IPS DF 6.9 (cell line): ENCODE results near the gene SORCS2.

Source experiments
- DNase-seq: peaks from one replicate; pipeline ENCODE4 v3.0.0-alpha.2; 2013; ENCODE audit warnings: low read depth, low spot score
- H3K27ac ChIP-seq: one replicate; pipeline ENCODE4 v1.5.1; 2013; ENCODE audit warnings: low read length, control low read depth
- H3K27me3 ChIP-seq: 2 replicates; pipeline ENCODE4 v1.6.1; 2013; ENCODE audit warnings: mild to moderate bottlenecking, low read length; ENCODE audit not compliant: control insufficient read depth, insufficient read depth
- H3K36me3 ChIP-seq: 2 replicates; pipeline ENCODE4 v1.6.1; 2013; ENCODE audit warnings: low read length; ENCODE audit not compliant: control insufficient read depth, insufficient read depth
- H3K4me1 ChIP-seq: 2 replicates; pipeline ENCODE4 v1.6.1; 2013; ENCODE audit warnings: low read length; ENCODE audit not compliant: control insufficient read depth, insufficient read depth
- H3K4me3 ChIP-seq: 2 replicates; pipeline ENCODE4 v1.5.1; 2013; ENCODE audit warnings: mild to moderate bottlenecking, low read length
- H3K9me3 ChIP-seq: 2 replicates; pipeline ENCODE4 v1.6.1; 2013; ENCODE audit warnings: low read length, inconsistent platforms; ENCODE audit not compliant: control insufficient read depth, insufficient read depth
- WGBS: extraction: QIAGEN DNeasy Blood & Tissue Kit; methylation state at CpG from one replicate; pipeline ENCODE4 v1.1.7; 2013; ENCODE audit warnings: mixed read lengths, missing lambda C conversion rate; ENCODE audit not compliant: insufficient read length, insufficient coverage; 5-methylcytosine and 5-hydroxymethylcytosine counted together

Gene SORCS2

DNA sequence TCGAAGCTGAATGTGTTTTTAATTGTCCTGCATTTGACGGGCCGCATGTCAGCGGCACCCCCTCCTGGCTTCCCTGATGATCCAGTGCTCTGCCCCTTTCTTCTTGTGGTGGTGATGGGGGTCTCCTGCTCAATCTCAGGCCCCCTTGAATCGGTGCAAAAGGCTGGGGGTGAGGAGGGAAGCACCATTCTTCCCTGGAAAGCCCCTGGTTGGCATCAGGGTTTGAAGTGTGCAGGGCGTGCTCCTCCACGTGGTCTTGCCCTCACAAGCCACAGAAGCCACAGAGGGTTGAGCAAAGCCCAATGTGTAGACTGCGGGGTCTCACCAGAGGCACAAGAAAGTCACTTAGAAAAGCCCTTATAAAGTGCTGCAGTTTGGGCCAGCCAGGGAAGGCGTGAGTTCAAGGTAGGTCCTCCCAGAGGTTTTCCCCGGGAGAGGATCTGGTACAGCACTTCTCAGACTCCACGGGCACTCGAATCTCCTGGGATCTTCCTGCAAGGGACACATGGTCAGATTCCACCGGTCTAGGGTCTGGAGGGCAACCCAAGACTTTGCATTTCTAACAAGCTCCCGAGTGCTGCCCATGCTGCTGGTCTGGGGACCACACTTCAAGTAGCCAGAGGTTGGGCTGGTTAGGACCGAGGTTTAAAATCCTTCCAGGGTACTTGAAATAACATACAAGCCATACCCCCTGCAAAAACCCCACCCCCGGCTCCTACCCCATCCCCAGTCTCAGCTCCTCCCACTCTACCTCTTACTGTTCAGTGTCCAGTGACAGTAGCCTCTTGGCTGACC, 207.3 kb downstream of the SORCS2 start:
- WGBS: no CpG with 5 or more reads among the region's 16 CpGs
- H3K36me3 ChIP-seq: no peaks in the 10 kb centered on the region
- H3K4me3 ChIP-seq: no peak overlapping the region
- H3K27ac ChIP-seq: no peak overlapping the region
- no peaks in the 10 kb centered on the region for H3K27me3 ChIP-seq
- no peaks in the 10 kb centered on the region for H3K4me1 ChIP-seq
- no peak for DNase-seq
- H3K9me3 ChIP-seq: no peaks in the 10 kb centered on the region

DNA sequence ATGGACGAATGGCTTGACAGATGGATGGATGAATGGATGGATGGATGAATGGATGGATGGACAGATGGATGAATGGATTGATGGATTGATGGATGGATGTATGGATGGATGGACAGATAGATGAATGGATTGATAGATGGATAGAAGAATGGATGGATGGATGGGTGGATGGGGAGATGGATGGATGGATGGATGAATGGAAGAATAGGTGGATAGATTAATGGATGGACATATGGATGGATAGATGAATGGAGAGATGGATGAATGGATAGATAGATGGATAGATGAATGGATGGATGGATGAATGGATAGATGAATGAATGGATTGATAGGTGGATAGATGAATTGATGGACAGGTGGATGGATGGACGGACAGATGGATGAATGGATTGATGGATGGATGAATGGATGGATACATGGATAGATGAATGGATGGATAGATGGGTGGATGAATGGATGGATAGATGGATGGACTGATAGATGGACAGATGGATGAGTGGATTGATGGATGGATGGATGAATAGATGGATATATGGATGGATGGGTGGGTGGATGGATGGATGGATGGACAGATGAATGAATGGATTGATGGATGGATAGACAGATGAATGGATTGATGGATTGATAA, 208.4 kb downstream of the SORCS2 start:
- Histone ChIP-seq H3K4me3 (no peak overlapping the region), H3K9me3 (no peaks in the 10 kb centered on the region), H3K27me3 (no peaks in the 10 kb centered on the region), H3K4me1 (no peaks in the 10 kb centered on the region), H3K27ac (no peak overlapping the region), H3K36me3 (no peaks in the 10 kb centered on the region)
- DNase-seq: no peak
- WGBS: no CpG with 5 or more reads among the region's 2 CpGs

DNA sequence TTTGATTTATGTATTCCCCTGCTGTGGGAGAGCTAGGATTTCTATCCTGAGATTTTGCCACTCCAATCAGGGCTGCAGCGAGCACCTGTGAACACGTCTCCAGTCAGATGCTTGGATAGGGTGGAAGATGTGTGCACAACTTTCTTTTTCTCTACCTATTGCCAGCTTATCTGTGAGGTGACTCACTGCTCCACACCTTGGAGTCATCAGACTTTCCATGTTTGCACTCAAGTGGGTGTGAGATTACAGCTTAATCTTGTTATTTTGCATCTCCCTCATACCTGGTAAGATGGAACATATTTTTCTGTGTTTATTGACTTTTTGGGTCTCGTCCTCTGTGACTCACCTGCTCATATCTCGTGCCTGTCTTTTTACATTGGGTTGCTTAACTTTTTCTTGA, 210.2 kb downstream of the SORCS2 start:
- Histone ChIP-seq H3K4me3 (no peak overlapping the region), H3K27me3 (no peaks in the 10 kb centered on the region), H3K36me3 (no peaks in the 10 kb centered on the region), H3K4me1 (no peaks in the 10 kb centered on the region), H3K9me3 (no peaks in the 10 kb centered on the region), H3K27ac (no peak overlapping the region)
- DNase-seq: no peak
- WGBS: no CpG with 5 or more reads among the region's 4 CpGs

DNA sequence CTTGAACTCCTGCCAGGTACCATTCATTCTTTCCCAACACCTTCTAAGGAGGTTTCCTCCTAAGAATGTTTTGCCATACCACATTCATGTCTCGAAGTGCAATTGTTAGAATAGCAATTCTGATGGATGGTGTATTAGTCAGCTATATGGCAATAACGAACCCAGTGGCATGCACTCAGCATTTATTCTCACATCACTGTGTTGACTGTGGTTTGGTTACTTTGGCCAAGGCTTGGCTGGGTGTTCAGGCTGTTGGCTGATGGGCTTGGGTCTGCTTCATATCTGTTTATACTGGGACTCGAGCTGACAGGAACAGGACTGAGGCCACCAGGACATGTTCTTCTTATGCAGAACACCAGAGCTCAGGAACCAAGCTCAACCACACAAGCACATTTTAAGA, 210.7 kb downstream of the SORCS2 start:
- Histone ChIP-seq H3K36me3 (no peaks in the 10 kb centered on the region), H3K9me3 (no peaks in the 10 kb centered on the region), H3K27me3 (no peaks in the 10 kb centered on the region), H3K27ac (no peak overlapping the region), H3K4me3 (no peak overlapping the region), H3K4me1 (no peaks in the 10 kb centered on the region)
- DNase-seq: no peak
- WGBS: no CpG with 5 or more reads among the region's 3 CpGs

DNA sequence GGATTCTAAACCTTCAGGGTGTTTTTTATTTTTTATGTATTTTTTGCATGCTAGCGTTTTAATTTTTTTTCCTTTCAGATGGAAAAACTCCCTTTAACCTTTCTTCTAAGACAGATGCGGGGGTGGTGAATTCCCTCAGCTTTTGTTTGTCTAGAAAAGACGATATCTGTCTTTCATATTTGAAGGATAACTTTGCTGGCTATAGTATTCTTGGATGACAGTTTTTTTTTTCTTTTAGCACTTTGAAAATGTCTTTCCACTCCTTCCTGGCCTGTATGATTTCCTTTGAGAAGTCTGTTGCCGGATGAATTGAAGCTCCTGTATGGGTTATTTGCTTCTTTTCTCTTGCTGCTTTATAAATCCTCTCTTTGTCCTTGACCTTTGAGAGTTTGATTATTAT, 215.8 kb downstream of the SORCS2 start:
- Histone ChIP-seq H3K27me3 (peaks cover 9% of the 10 kb centered on the region), H3K9me3 (no peaks in the 10 kb centered on the region), H3K36me3 (no peaks in the 10 kb centered on the region), H3K4me3 (no peak overlapping the region), H3K27ac (no peak overlapping the region), H3K4me1 (no peaks in the 10 kb centered on the region)
- DNase-seq: no peak
- WGBS: no CpG with 5 or more reads among the region's 4 CpGs

DNA sequence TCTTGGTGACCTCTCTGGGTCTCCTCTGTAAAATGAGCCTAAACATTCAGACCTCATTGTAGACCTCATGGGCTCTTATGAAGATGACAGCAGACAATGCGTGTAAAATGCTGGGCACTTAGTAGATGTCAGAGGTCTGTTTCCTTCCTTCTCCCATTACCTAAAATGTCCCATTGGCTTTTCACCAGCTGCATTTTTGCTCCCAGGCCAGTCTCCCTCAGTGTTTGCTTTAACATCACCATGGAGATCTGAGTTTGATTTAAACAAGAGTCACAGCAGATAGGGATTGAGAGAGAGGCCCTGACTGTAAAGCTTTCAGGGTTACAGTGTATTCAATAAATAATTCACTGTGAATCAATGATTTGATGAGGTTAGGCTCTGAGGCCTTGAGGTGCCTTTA, 218.1 kb downstream of the SORCS2 start:
- no peak overlapping the region for H3K4me3 ChIP-seq
- 0 out of 2 replicates have a peak, but pooled peaks cover 2% of the 10 kb centered on the region for H3K4me1 ChIP-seq
- no peak for DNase-seq
- WGBS: no CpG with 5 or more reads among the region's 1 CpG
- H3K27me3 ChIP-seq: peaks cover 19% of the 10 kb centered on the region
- no peak overlapping the region for H3K27ac ChIP-seq
- H3K9me3 ChIP-seq: no peaks in the 10 kb centered on the region
- H3K36me3 ChIP-seq: no peaks in the 10 kb centered on the region

DNA sequence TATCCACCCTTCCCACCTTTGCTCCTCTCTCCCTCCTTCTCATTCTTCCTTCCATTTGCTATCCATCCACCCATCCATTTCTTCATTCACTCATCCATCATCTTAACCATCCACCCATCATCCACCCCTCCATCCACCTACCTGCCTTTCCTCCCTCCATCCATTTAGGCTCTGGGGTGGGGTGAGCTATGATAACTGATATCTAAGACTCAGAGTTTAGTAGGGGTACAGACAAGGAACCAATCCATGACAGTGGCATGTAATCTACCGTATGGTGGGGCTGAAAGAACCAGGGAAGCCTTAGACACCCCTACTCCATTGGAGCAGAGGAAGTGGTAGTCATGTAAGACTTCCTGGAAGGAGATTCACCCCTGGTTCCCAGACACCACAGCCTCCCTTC, 219.2 kb downstream of the SORCS2 start:
- no peak overlapping the region for H3K4me3 ChIP-seq
- no peak overlapping the region for H3K27ac ChIP-seq
- H3K27me3 ChIP-seq: peaks cover 24% of the 10 kb centered on the region

DNA sequence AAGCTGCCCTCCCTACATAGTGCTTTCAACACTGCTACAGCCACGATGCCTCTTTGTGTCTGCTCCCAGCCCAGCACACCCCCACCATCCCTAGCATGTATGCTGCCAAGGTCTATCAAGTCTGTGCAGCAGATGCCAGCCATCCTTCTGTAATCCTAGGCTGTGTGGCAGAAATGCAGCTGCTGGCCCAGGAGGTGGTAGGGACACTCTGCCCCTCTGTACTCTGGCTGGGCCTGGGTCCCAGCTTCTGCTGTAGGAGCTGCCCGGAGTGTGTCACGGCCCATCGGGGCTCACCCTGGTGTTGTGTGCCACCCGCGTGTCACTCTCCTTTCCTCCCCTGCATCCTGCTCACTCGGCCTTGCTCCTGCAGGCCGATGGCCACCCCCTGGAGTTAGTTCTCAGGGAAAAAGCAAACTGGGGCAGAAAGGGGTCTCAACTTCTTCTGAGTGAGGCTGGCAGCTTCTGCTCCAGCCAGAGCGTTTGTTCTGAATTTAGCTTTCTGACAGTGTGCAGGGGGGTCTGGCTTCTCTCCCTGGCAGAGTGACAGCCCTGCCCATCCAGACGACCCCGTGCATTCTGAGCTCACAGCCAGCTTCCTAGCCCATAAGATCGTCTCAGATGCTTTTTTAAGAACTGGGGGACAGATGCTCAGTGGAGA, 219.7 kb downstream of the SORCS2 start:
- H3K4me3 ChIP-seq: no peak overlapping the region
- DNase-seq: no peak
- H3K27ac ChIP-seq: no peak overlapping the region
- H3K27me3 ChIP-seq: peaks cover 24% of the 10 kb centered on the region
- 0 out of 2 replicates have a peak, but pooled peaks cover 2% of the 10 kb centered on the region for H3K4me1 ChIP-seq
- H3K9me3 ChIP-seq: no peaks in the 10 kb centered on the region
- no CpG with 5 or more reads among the region's 12 CpGs for WGBS
- no peaks in the 10 kb centered on the region for H3K36me3 ChIP-seq

More for the DNA sequence above, 219.2 kb downstream of the SORCS2 start:
- H3K4me1 ChIP-seq: 0 out of 2 replicates have a peak, but pooled peaks cover 2% of the 10 kb centered on the region
- no peaks in the 10 kb centered on the region for H3K9me3 ChIP-seq
- H3K36me3 ChIP-seq: no peaks in the 10 kb centered on the region
- WGBS: no CpG with 5 or more reads among the region's 1 CpG
- no peak for DNase-seq

DNA sequence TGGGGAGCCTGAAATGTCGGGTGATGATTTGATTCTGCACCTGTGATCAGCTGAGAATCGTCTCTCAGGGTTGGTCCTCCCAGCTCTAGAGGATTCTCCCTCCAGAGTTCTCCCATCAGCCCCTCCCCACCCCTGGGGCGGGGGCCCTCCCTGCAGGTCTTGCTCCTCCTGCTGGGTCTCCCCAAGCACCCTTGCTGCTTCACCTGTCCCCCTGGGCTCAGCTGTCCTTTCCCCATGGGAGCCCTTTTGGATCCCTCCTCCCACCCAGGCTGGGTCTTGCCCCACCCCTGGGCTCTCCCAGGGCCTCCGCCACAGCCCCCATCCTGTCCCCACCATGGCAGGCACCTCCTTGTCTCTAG, 220.2 kb downstream of the SORCS2 start:
- Histone ChIP-seq H3K27me3 (peaks cover 24% of the 10 kb centered on the region), H3K36me3 (no peaks in the 10 kb centered on the region), H3K27ac (no peak overlapping the region), H3K9me3 (no peaks in the 10 kb centered on the region), H3K4me1 (0 out of 2 replicates have a peak, but pooled peaks cover 2% of the 10 kb centered on the region), H3K4me3 (no peak overlapping the region)
- no CpG with 5 or more reads among the region's 4 CpGs for WGBS
- no peak for DNase-seq

DNA sequence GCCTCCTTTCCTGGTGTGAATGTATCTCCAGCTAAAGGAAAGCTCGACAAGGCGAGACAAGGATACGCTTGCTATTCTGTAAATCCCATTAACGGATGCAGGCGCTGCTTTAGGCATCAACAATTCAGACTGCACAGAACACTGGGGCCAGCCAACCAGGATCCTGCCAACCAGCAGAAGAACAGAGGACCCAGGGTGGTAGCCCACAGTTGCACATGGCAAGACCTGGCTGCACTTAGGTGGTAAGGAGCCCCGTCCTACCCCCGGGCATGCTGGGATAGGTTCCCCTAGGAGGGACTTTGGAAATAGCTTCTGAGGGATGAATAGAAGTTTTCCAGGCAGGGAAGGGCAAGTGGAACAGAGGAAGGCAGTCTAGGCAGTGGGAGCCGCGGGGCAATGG, 221.7 kb downstream of the SORCS2 start:
- Histone ChIP-seq H3K27me3 (peaks cover 24% of the 10 kb centered on the region), H3K9me3 (no peaks in the 10 kb centered on the region), H3K27ac (no peak overlapping the region), H3K4me3 (no peak overlapping the region), H3K36me3 (no peaks in the 10 kb centered on the region), H3K4me1 (0 out of 2 replicates have a peak, but pooled peaks cover 2% of the 10 kb centered on the region)
- DNase-seq: no peak
- WGBS: no CpG with 5 or more reads among the region's 9 CpGs
